NCI-H2227 treated with DMSO at 0.1 percent for 48 hours (cell line): ENCODE measurements around the gene MSI2.

Experiments used
- DNase-seq: peaks from one replicate; lab custom pipeline; 2025; lab: John Stamatoyannopoulos, UW

The MSI2 gene

GRCh38 chr17:57666201-57666870, 410.0 kb downstream of the MSI2 start:
- DNase-seq = no peak

GRCh38 chr17:57666946-57667345, 410.6 kb downstream of the MSI2 start:
- DNase-seq = no peak

GRCh38 chr17:57667461-57667923, 411.2 kb downstream of the MSI2 start:
- DNase-seq = no peak

- no peak for DNase-seq
These were observed 412.0 kb downstream of the MSI2 start for GRCh38 chr17:57668332-57668731.

- DNase-seq = no peak
These were observed 413.6 kb downstream of the MSI2 start for GRCh38 chr17:57669671-57670529.

- no peak for DNase-seq
These were observed 414.6 kb downstream of the MSI2 start for GRCh38 chr17:57670769-57671569.

GRCh38 chr17:57671667-57672632, 415.6 kb downstream of the MSI2 start:
- peak; percentile 71 for DNase-seq

GRCh38 chr17:57672971-57673370, 416.6 kb downstream of the MSI2 start:
- no peak for DNase-seq

GRCh38 chr17:57674894-57675293, 418.6 kb downstream of the MSI2 start:
- DNase-seq = no peak

- DNase-seq = no peak
These were observed 419.4 kb downstream of the MSI2 start for GRCh38 chr17:57675427-57676387.

- no peak for DNase-seq
These were observed 420.2 kb downstream of the MSI2 start for GRCh38 chr17:57676543-57676942.

GRCh38 chr17:57677301-57677700, 421.0 kb downstream of the MSI2 start:
- DNase-seq = no peak

- DNase-seq = no peak
These were observed 421.5 kb downstream of the MSI2 start for GRCh38 chr17:57677858-57678257.

- DNase-seq = no peak
These were observed 422.1 kb downstream of the MSI2 start for GRCh38 chr17:57678393-57678792.

- no peak for DNase-seq
These were observed 423.0 kb downstream of the MSI2 start for GRCh38 chr17:57679356-57679755.

GRCh38 chr17:57679906-57680695, 423.8 kb downstream of the MSI2 start:
- DNase-seq = no peak

- DNase-seq = no peak
These were observed 426.4 kb downstream of the MSI2 start for GRCh38 chr17:57682701-57683100.

- DNase-seq = no peak
These were observed 428.6 kb downstream of the MSI2 start for GRCh38 chr17:57684711-57685498.
